ENCODE data around the gene CMSS1.

CMSS1 gene

GRCh38 chr3:100131241-100131640, 313.6 kb downstream of the CMSS1 start:
- Histone ChIP-seq H3K27me3 (ENCODE audit: insufficient read depth, low read length) (no peaks in the 10 kb centered on the region), H3K4me1 (ENCODE audit: control insufficient read depth in 1 of 2, insufficient read depth in 2 of 2, low read length in 2 of 2) (peaks cover 3 to 8% of the 10 kb centered on the region in 2 experiments), H3K79me1 (ENCODE audit: low read length) (no peaks in the 10 kb centered on the region), H2AK5ac (ENCODE audit: low read length) (no peak overlapping the region), H3K79me2 (ENCODE audit: control insufficient read depth, insufficient read depth, low read length, poor library complexity) (no peaks in the 10 kb centered on the region), H2BK12ac (ENCODE audit: low read length) (no peak overlapping the region), H2AFZ (ENCODE audit: insufficient read depth, low read length, poor library complexity) (no peak overlapping the region), H2BK120ac (ENCODE audit: insufficient read depth, low read length, poor library complexity) (no peak overlapping the region), H3K36me3 (ENCODE audit: control insufficient read depth in 1 of 2, insufficient read depth in 2 of 2, low read length in 2 of 2) (no peaks in the 10 kb centered on the region), H3K27ac (ENCODE audit: low read depth, low read length) (no peak overlapping the region), H3K9ac (ENCODE audit: low read length) (no peak overlapping the region), H3K4me3 (ENCODE audit: low read depth, low read length) (no peak overlapping the region), H2BK5ac (ENCODE audit: low read depth, low read length, poor library complexity) (no peak overlapping the region), H3K9me3 (ENCODE audit: insufficient read depth, low read depth, low read length) (no peaks in the 10 kb centered on the region), H3K18ac (ENCODE audit: low read length) (no peak overlapping the region), H4K8ac (ENCODE audit: low read depth, low read length) (no peak overlapping the region), H4K91ac (ENCODE audit: low read depth, low read length) (no peak overlapping the region), H3K23ac (ENCODE audit: low read length) (no peak overlapping the region), H3K4me2 (ENCODE audit: low read length) (no peak overlapping the region), H3K4ac (ENCODE audit: low read depth, low read length) (no peak overlapping the region), H3K14ac (ENCODE audit: low read length) (no peak overlapping the region), H4K12ac (ENCODE audit: low read depth, low read length) (no peak overlapping the region)
- no peak for DNase-seq
- WGBS (ENCODE audit: extremely low coverage, insufficient coverage, insufficient read length): no CpG with 5 or more reads among the region's 6 CpGs

- Histone ChIP-seq H3K4me2 (ENCODE audit: low read length) (no peak overlapping the region), H3K79me1 (ENCODE audit: low read length) (no peaks in the 10 kb centered on the region), H2AK5ac (ENCODE audit: low read length) (no peak overlapping the region), H3K14ac (ENCODE audit: low read length) (no peak overlapping the region), H3K23ac (ENCODE audit: low read length) (no peak overlapping the region), H3K4ac (ENCODE audit: low read depth, low read length) (no peak overlapping the region), H4K8ac (ENCODE audit: low read depth, low read length) (no peak overlapping the region), H4K91ac (ENCODE audit: low read depth, low read length) (no peak overlapping the region), H4K12ac (ENCODE audit: low read depth, low read length) (no peak overlapping the region), H3K4me3 (ENCODE audit: low read depth, low read length) (no peak overlapping the region), H2BK5ac (ENCODE audit: low read depth, low read length, poor library complexity) (no peak overlapping the region), H2AFZ (ENCODE audit: insufficient read depth, low read length, poor library complexity) (no peak overlapping the region), H3K4me1 (ENCODE audit: control insufficient read depth in 1 of 2, insufficient read depth in 2 of 2, low read length in 2 of 2) (no peaks in the 10 kb centered on the region), H3K79me2 (ENCODE audit: control insufficient read depth, insufficient read depth, low read length, poor library complexity) (no peaks in the 10 kb centered on the region), H3K18ac (ENCODE audit: low read length) (no peak overlapping the region), H3K9me3 (ENCODE audit: insufficient read depth, low read depth, low read length) (no peaks in the 10 kb centered on the region), H2BK120ac (ENCODE audit: insufficient read depth, low read length, poor library complexity) (no peak overlapping the region), H3K27me3 (ENCODE audit: insufficient read depth, low read length) (no peaks in the 10 kb centered on the region), H3K36me3 (ENCODE audit: control insufficient read depth in 1 of 2, insufficient read depth in 2 of 2, low read length in 2 of 2) (no peaks in the 10 kb centered on the region), H2BK12ac (ENCODE audit: low read length) (no peak overlapping the region), H3K9ac (ENCODE audit: low read length) (no peak overlapping the region), H3K27ac (ENCODE audit: low read depth, low read length) (no peak overlapping the region)
- no CpG with 5 or more reads among the region's 1 CpG for WGBS (ENCODE audit: extremely low coverage, insufficient coverage, insufficient read length)
- no peak for DNase-seq
Measured at GRCh38 chr3:100136921-100137320, 319.3 kb downstream of the CMSS1 start.

- Histone ChIP-seq H2AK5ac (ENCODE audit: low read length) (no peak overlapping the region), H2BK12ac (ENCODE audit: low read length) (no peak overlapping the region), H3K9ac (ENCODE audit: low read length) (no peak overlapping the region), H3K23ac (ENCODE audit: low read length) (no peak overlapping the region), H2AFZ (ENCODE audit: insufficient read depth, low read length, poor library complexity) (no peak overlapping the region), H3K79me1 (ENCODE audit: low read length) (no peaks in the 10 kb centered on the region), H3K27me3 (ENCODE audit: insufficient read depth, low read length) (no peaks in the 10 kb centered on the region), H4K91ac (ENCODE audit: low read depth, low read length) (no peak overlapping the region), H3K18ac (ENCODE audit: low read length) (no peak overlapping the region), H3K79me2 (ENCODE audit: control insufficient read depth, insufficient read depth, low read length, poor library complexity) (no peaks in the 10 kb centered on the region), H3K9me3 (ENCODE audit: insufficient read depth, low read depth, low read length) (no peaks in the 10 kb centered on the region), H4K8ac (ENCODE audit: low read depth, low read length) (no peak overlapping the region), H3K4ac (ENCODE audit: low read depth, low read length) (no peak overlapping the region), H3K36me3 (ENCODE audit: control insufficient read depth in 1 of 2, insufficient read depth in 2 of 2, low read length in 2 of 2) (no peaks in the 10 kb centered on the region), H4K12ac (ENCODE audit: low read depth, low read length) (no peak overlapping the region), H3K27ac (ENCODE audit: low read depth, low read length) (no peak overlapping the region), H2BK5ac (ENCODE audit: low read depth, low read length, poor library complexity) (no peak overlapping the region), H3K4me1 (ENCODE audit: control insufficient read depth in 1 of 2, insufficient read depth in 2 of 2, low read length in 2 of 2) (no peaks in the 10 kb centered on the region), H3K4me3 (ENCODE audit: low read depth, low read length) (no peak overlapping the region), H3K4me2 (ENCODE audit: low read length) (no peak overlapping the region), H3K14ac (ENCODE audit: low read length) (no peak overlapping the region), H2BK120ac (ENCODE audit: insufficient read depth, low read length, poor library complexity) (no peak overlapping the region)
- no peak for DNase-seq
- WGBS (ENCODE audit: extremely low coverage, insufficient coverage, insufficient read length): no CpG with 5 or more reads among the region's 1 CpG
Measured at GRCh38 chr3:100140976-100141375, 323.3 kb downstream of the CMSS1 start.

- Histone ChIP-seq H3K27ac (ENCODE audit: low read depth, low read length) (no peak overlapping the region), H3K79me2 (ENCODE audit: control insufficient read depth, insufficient read depth, low read length, poor library complexity) (no peaks in the 10 kb centered on the region), H2BK120ac (ENCODE audit: insufficient read depth, low read length, poor library complexity) (no peak overlapping the region), H2BK12ac (ENCODE audit: low read length) (no peak overlapping the region), H3K18ac (ENCODE audit: low read length) (no peak overlapping the region), H3K79me1 (ENCODE audit: low read length) (no peaks in the 10 kb centered on the region), H3K4ac (ENCODE audit: low read depth, low read length) (no peak overlapping the region), H3K4me1 (ENCODE audit: control insufficient read depth in 1 of 2, insufficient read depth in 2 of 2, low read length in 2 of 2) (no peaks in the 10 kb centered on the region), H3K36me3 (ENCODE audit: control insufficient read depth in 1 of 2, insufficient read depth in 2 of 2, low read length in 2 of 2) (no peaks in the 10 kb centered on the region), H4K91ac (ENCODE audit: low read depth, low read length) (no peak overlapping the region), H3K27me3 (ENCODE audit: insufficient read depth, low read length) (no peaks in the 10 kb centered on the region), H2AFZ (ENCODE audit: insufficient read depth, low read length, poor library complexity) (no peak overlapping the region), H3K4me2 (ENCODE audit: low read length) (no peak overlapping the region), H3K14ac (ENCODE audit: low read length) (no peak overlapping the region), H3K4me3 (ENCODE audit: low read depth, low read length) (no peak overlapping the region), H4K8ac (ENCODE audit: low read depth, low read length) (no peak overlapping the region), H3K9ac (ENCODE audit: low read length) (no peak overlapping the region), H2AK5ac (ENCODE audit: low read length) (no peak overlapping the region), H4K12ac (ENCODE audit: low read depth, low read length) (no peak overlapping the region), H3K23ac (ENCODE audit: low read length) (no peak overlapping the region), H3K9me3 (ENCODE audit: insufficient read depth, low read depth, low read length) (no peaks in the 10 kb centered on the region), H2BK5ac (ENCODE audit: low read depth, low read length, poor library complexity) (no peak overlapping the region)
- DNase-seq: no peak
- no CpG with 5 or more reads among the region's 1 CpG for WGBS (ENCODE audit: extremely low coverage, insufficient coverage, insufficient read length)
Measured at GRCh38 chr3:100141586-100141985, 323.9 kb downstream of the CMSS1 start.
